BJ (cell line): ENCODE data around the gene AGBL5. TPM values are rescaled to one million over a fixed set of nuclear protein-coding genes. Genes with fewer than 3 reads are reported as not detected.

Experiments
- CTCF ChIA-PET: fragments of 350-600 bp; formaldehyde crosslinking; extraction: SDS; loops from one replicate; lab custom pipeline; 2021; ENCODE audit warnings: antibody characterized with exemption, inconsistent platforms; lab: Yijun Ruan, JAX
- POLR2A ChIA-PET: fragments of 300-600 bp; sonication (Branson Sonifier 250); formaldehyde crosslinking; extraction: SDS; loops from one replicate; lab custom pipeline; 2021; ENCODE audit warnings: antibody characterized with exemption; lab: Charles Lee
- DNase-seq: peaks from one replicate; pipeline ENCODE4 v3.0.0-alpha.2; 2011; ENCODE audit warnings: low read depth
- H3K27me3 ChIP-seq: 2 replicates; pipeline ENCODE4 v1.6.0; 2011; ENCODE audit warnings: low read length; ENCODE audit not compliant: control insufficient read depth, insufficient read depth
- H3K36me3 ChIP-seq: 2 replicates; pipeline ENCODE4 v1.5.1; 2011; ENCODE audit warnings: low read length; ENCODE audit not compliant: control insufficient read depth, insufficient read depth
- H3K4me3 ChIP-seq: 2 replicates; pipeline ENCODE4 v1.5.1; 2011; ENCODE audit warnings: low read depth, mild to moderate bottlenecking, control low read depth, low read length
- polyA plus RNA-seq: library from polyadenylated mRNA; depleted of rRNA; stranded (reverse); fragments of >200 nt; gene quantifications from 2 replicates; pipeline ENCODE4 v1.2.3, GENCODE V29; 2011
- TF ChIP-seq, protein P1 (sequence below): IDR thresholded peaks from 2 replicates; pipeline ENCODE4 v1.5.1; 2011; ENCODE audit warnings: low read depth, mild to moderate bottlenecking, control low read depth, inconsistent platforms, low read length, moderate library complexity; ENCODE audit not compliant: insufficient read depth

Gene AGBL5
- polyA plus RNA-seq, 1 experiment, result 32.7 TPM

DNA sequence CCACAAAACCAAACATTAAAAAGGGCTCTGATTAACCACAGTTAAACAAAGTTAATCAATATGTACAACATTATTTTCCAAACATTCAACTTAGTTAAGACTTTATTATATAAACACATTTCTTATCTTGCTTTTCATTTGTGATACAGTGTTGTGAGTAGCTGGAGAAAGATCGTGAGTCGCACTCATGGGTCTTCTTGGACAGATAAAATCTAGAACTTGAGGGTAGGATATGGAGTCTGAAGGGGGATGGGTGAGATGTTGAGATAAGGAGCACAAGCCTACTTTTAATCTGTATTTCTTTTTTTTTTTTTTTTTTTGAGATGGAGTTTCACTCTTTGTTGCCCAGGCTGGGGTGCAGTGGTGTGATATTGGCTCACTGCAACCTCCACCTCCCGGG, 41.3 kb upstream of the AGBL5 start:
- Histone ChIP-seq H3K4me3 (no peak overlapping the region), H3K36me3 (no peaks in the 10 kb centered on the region), H3K27me3 (no peaks in the 10 kb centered on the region)
- POLR2A ChIA-PET, result no interaction called here
- CTCF ChIA-PET, result interaction anchor here (0.7 to 3.8 kb wide), 4 partner anchors 15 to 164 kb away, joined by 4 to 21 read pairs (median 4); no protein-coding TSS in a partner anchor
- no peak for DNase-seq
- TF ChIP-seq, protein P1, sequence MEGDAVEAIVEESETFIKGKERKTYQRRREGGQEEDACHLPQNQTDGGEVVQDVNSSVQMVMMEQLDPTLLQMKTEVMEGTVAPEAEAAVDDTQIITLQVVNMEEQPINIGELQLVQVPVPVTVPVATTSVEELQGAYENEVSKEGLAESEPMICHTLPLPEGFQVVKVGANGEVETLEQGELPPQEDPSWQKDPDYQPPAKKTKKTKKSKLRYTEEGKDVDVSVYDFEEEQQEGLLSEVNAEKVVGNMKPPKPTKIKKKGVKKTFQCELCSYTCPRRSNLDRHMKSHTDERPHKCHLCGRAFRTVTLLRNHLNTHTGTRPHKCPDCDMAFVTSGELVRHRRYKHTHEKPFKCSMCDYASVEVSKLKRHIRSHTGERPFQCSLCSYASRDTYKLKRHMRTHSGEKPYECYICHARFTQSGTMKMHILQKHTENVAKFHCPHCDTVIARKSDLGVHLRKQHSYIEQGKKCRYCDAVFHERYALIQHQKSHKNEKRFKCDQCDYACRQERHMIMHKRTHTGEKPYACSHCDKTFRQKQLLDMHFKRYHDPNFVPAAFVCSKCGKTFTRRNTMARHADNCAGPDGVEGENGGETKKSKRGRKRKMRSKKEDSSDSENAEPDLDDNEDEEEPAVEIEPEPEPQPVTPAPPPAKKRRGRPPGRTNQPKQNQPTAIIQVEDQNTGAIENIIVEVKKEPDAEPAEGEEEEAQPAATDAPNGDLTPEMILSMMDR, result no peak

DNA sequence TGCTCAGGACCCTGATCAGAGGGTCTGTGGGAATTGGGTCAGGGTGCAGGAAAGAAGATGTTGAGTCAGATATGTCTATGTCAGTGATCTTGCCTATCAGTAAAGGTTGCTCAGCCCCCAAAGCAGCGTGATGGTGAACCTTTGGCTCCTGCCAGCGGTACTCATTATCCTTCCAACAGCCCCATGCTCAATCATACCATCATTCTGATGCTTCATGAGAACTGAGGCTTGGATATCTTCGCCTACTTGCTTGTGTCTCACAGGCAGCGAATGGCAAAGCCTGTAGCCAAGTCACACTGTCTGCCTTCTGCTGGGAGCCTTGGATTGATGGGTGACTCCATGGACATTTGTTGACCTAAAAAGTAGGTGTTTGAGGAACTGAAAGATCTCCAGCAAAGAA, 37.7 kb upstream of the AGBL5 start:
- Histone ChIP-seq H3K36me3 (no peaks in the 10 kb centered on the region), H3K27me3 (no peaks in the 10 kb centered on the region), H3K4me3 (no peak overlapping the region)
- CTCF ChIA-PET, result interaction anchor here (8.4 kb wide), 1 partner anchor 52 kb away, joined by 263 read pairs; no protein-coding TSS in a partner anchor
- TF ChIP-seq, protein P1, result no peak
- POLR2A ChIA-PET, result no interaction called here
- no peak for DNase-seq

DNA sequence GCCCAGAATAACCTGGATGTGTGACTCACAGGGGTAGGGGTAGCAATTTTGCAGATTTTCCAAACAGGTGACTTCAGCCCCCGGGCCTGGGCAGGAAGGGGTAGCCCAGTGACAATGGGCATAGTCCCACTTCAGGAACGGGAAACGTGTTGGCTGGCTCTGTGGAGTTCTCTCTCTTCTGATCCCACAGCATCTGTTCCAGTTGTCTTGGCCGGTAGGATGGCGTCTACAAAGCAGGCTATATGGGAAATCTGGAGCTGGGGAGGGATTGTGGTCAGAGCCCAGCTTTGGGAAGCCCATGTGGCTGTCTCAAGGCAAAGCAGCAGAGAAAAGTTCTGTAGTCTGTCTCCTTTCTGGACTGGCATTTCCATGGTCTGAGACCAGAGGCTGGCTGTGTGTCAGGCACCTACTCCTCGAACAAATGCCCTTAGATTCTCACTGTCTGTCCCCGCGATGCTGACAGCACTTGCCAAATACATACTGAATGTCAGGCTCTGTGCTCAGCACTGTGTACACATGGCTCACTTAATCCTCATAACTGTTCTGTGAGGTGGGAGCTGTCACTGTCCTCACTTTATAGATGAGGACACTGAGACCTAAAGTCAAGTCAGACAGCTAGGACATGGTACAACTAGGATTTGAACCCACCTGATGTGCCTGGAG, 36.6 kb upstream of the AGBL5 start:
- TF ChIP-seq, protein P1, result no peak
- H3K27me3 ChIP-seq, result no peaks in the 10 kb centered on the region
- no peaks in the 10 kb centered on the region for H3K36me3 ChIP-seq
- no peak for DNase-seq
- CTCF ChIA-PET, result interaction anchor here (0.6 to 8.4 kb wide), 4 partner anchors 11 to 939 kb away, joined by 3 to 263 read pairs (median 30); partner anchors contain the start of gene DPYSL5
- POLR2A ChIA-PET, result no interaction called here
- H3K4me3 ChIP-seq, result no peak overlapping the region

DNA sequence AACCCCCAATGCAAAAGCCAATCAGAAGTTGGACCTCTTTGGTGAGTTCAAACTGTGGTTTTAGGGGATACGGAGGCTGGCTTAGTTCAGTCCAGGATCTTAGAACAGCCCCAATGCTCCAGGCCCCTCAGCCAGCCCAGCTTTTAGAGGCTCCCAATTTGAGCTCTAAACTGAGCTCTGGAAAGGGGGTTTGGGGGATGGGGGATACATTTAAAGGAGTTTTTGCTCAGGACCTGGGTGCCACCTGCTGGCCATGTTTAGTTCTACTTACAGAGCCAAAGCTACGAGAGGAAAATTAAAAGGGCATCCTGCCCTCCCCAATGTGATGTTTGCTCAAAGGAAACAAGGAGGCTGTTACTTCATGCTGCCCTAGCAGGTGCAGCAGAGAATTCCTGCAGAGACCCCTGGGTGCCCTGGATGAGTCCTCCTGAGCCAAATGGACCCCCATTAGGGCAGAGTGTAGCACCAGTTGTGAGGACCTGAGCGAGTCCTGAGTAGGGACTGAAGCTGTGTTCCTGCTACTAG, 34.6 kb upstream of the AGBL5 start:
- DNase-seq, result no peak
- ChIA-PET CTCF (interaction anchor here (0.6 to 8.4 kb wide), 37 partner anchors 9 to 717 kb away, joined by 3 to 263 read pairs (median 4); partner anchors contain the start of genes ABHD1, AGBL5, DPYSL5 and EMILIN1), POLR2A (interaction anchor here (0.6 kb wide), 1 partner anchor 47 kb away, joined by 7 read pairs; the partner anchor contains the start of gene MAPRE3)
- Histone ChIP-seq H3K4me3 (no peak overlapping the region), H3K27me3 (no peaks in the 10 kb centered on the region), H3K36me3 (no peaks in the 10 kb centered on the region)
- TF ChIP-seq, protein P1, result peak; percentile 73

DNA sequence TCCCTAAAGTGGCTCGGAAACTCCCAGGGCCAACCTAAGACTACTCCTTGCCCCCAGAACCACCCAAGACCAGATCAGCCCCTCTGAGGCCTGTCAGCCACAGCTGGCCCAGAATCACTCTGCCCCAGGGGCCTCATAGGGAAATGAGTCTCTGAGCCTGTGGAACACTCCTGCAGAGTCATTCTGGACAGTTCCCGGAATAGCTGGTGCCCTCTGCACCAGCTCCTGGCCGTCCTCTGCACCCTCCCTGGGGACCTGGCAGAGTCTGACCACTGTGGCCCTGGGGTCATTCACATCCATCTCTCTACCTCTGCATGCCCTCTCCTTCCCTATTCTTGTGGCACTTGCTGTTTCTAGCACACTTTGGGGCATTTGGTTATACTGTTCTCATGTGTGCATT, 33.3 kb upstream of the AGBL5 start:
- ChIA-PET CTCF (interaction anchor here (0.8 to 8.4 kb wide), 11 partner anchors 9 to 189 kb away, joined by 3 to 263 read pairs (median 5); partner anchors contain the start of gene DPYSL5), POLR2A (no interaction called here)
- H3K4me3 ChIP-seq, result no peak overlapping the region
- no peaks in the 10 kb centered on the region for H3K27me3 ChIP-seq
- TF ChIP-seq, protein P1, result no peak
- H3K36me3 ChIP-seq, result peaks cover 2% of the 10 kb centered on the region; the same call in 1 of the 2 replicates
- no peak for DNase-seq
